OCI-LY3 (cell line): ENCODE measurements around the gene SLC45A2.

ENCODE experiments used
- H2AFZ ChIP-seq: fragments of 200-600, 300-600 bp; shearing (Covaris generic); 2 replicates; pipeline ENCODE4 v1.6.0; 2014; ENCODE audit warnings: antibody characterized with exemption, low read depth, low read length
- H3K27ac ChIP-seq: fragments of 200-600, 300-600 bp; sonication (generic); 2 replicates; pipeline ENCODE4 v1.5.1; 2014; ENCODE audit warnings: mild to moderate bottlenecking, low read length, moderate library complexity, mixed read lengths
- H3K27me3 ChIP-seq: fragments of 200-600, 300-600 bp; sonication (generic); 2 replicates; pipeline ENCODE4 v1.6.1; 2014; ENCODE audit warnings: low read depth, low read length, mixed read lengths
- H3K36me3 ChIP-seq: fragments of 200-600, 300-600 bp; sonication (generic); replicated peaks from 2 replicates; pipeline ENCODE3; 2014; ENCODE audit warnings: low read depth, low read length, mixed read lengths
- H3K4me1 ChIP-seq: fragments of 300-600, 200-600 bp; sonication (generic); 2 replicates; pipeline ENCODE4 v1.6.1; 2014; ENCODE audit warnings: low read length, mixed read lengths
- H3K4me2 ChIP-seq: fragments of 200-600, 300-600 bp; sonication (generic); 2 replicates; pipeline ENCODE4 v1.6.1; 2014; ENCODE audit warnings: low read length, mixed read lengths
- H3K4me3 ChIP-seq: fragments of 300-600, 200-600 bp; sonication (generic); 2 replicates; pipeline ENCODE4 v1.5.1; 2014; ENCODE audit warnings: antibody characterized with exemption, mild to moderate bottlenecking, low read length, moderate library complexity
- H3K79me2 ChIP-seq: fragments of 300-600, 200-600 bp; shearing (Covaris generic); 2 replicates; pipeline ENCODE4 v1.6.1; 2014; ENCODE audit warnings: mild to moderate bottlenecking, low read length, mixed read lengths
- H3K9ac ChIP-seq: fragments of 300-600, 200-600 bp; shearing (Covaris generic); 2 replicates; pipeline ENCODE4 v1.6.0; 2014; ENCODE audit warnings: mild to moderate bottlenecking, low read length, moderate library complexity
- H3K9me3 ChIP-seq: fragments of 200-600, 300-600 bp; shearing (Covaris generic); 2 replicates; pipeline ENCODE4 v1.6.1; 2014; ENCODE audit warnings: low read length, mixed read lengths; ENCODE audit not compliant: insufficient read depth
- H4K20me1 ChIP-seq: fragments of 200-600, 300-600 bp; sonication (generic); 2 replicates; pipeline ENCODE4 v1.6.1; 2016; ENCODE audit warnings: low read length, mixed read lengths; ENCODE audit not compliant: insufficient read depth
- CTCF ChIP-seq: fragments of 200-600, 300-600 bp; sonication (generic); IDR thresholded peaks from 2 replicates; pipeline ENCODE4 v1.5.1; 2014; ENCODE audit warnings: antibody characterized with exemption, low read length, low read depth
- EZH2phosphoT487 ChIP-seq: fragments of 200-600 bp; shearing (Covaris generic); IDR thresholded peaks from 2 replicates; pipeline ENCODE4 v1.6.1; 2018; ENCODE audit warnings: antibody characterized with exemption, mixed run types, low read depth

Gene SLC45A2

GRCh38 chr5:33999978-34000377 is 15.5 kb upstream of the SLC45A2 start:
- Histone ChIP-seq H3K79me2 (no peaks in the 10 kb centered on the region), H3K9ac (no peak overlapping the region), H3K4me3 (no peak overlapping the region), H2AFZ (no peak overlapping the region), H3K27me3 (no peaks in the 10 kb centered on the region), H4K20me1 (no peaks in the 10 kb centered on the region), H3K36me3 (no peaks in the 10 kb centered on the region), H3K9me3 (no peaks in the 10 kb centered on the region), H3K4me1 (no peaks in the 10 kb centered on the region), H3K27ac (no peak overlapping the region), H3K4me2 (no peak overlapping the region)
- TF ChIP-seq EZH2phosphoT487 (no peak), CTCF (no peak)

DNA sequence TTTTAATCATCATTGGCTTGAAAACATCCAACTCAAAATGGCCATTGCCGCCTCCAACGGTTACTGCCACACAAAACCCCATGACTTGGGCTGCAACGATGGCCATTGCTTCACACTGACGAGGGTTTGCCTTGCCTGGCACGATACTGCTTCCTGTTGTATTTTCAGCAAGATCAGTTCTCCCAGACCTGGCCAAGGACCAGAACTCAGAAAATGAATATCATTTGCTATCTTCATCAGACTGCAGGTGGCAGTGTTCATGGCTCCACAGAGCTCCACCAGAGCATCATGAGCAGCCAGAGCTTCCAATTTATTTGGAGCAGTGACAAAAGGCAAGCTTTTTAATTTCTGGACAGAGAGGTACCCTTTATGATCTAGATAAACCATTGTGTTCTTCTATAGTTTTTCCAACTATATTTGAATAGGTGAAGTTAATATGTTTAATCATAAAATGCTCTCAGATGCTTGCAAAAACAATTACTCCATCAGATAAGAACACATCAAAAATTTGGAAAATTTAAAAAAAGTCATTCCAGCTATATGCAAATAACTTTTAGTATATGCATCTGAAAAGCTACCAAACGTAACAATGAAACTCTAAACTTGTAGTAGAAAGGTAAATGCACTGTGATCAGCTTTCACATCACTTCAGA is 13.0 kb upstream of the SLC45A2 start:
- Histone ChIP-seq H3K36me3 (no peaks in the 10 kb centered on the region), H3K4me1 (no peaks in the 10 kb centered on the region), H3K79me2 (no peaks in the 10 kb centered on the region), H3K9me3 (no peaks in the 10 kb centered on the region), H3K4me3 (no peak overlapping the region), H4K20me1 (no peaks in the 10 kb centered on the region), H3K27ac (no peak overlapping the region), H3K9ac (no peak overlapping the region), H3K27me3 (no peaks in the 10 kb centered on the region), H2AFZ (no peak overlapping the region), H3K4me2 (no peak overlapping the region)
- TF ChIP-seq EZH2phosphoT487 (no peak), CTCF (peak; percentile 55)

- TF ChIP-seq CTCF: no peak
- TF ChIP-seq EZH2phosphoT487: no peak
- H3K27ac ChIP-seq: no peak overlapping the region
- H3K9me3 ChIP-seq: no peaks in the 10 kb centered on the region
- H4K20me1 ChIP-seq: no peaks in the 10 kb centered on the region
- no peak overlapping the region for H3K4me2 ChIP-seq
- no peaks in the 10 kb centered on the region for H3K36me3 ChIP-seq
- no peaks in the 10 kb centered on the region for H3K27me3 ChIP-seq
- H2AFZ ChIP-seq: no peak overlapping the region
- H3K9ac ChIP-seq: no peak overlapping the region
- no peaks in the 10 kb centered on the region for H3K4me1 ChIP-seq
- no peak overlapping the region for H3K4me3 ChIP-seq
- no peaks in the 10 kb centered on the region for H3K79me2 ChIP-seq
These were observed 11.4 kb upstream of the SLC45A2 start for GRCh38 chr5:33995865-33996264.

GRCh38 chr5:33994845-33995244 is 10.4 kb upstream of the SLC45A2 start:
- H3K27me3 ChIP-seq: no peaks in the 10 kb centered on the region
- H2AFZ ChIP-seq: no peak overlapping the region
- H3K79me2 ChIP-seq: no peaks in the 10 kb centered on the region
- no peaks in the 10 kb centered on the region for H3K9me3 ChIP-seq
- H3K9ac ChIP-seq: no peak overlapping the region
- no peaks in the 10 kb centered on the region for H3K4me1 ChIP-seq
- TF ChIP-seq CTCF (no peak), EZH2phosphoT487 (no peak)
- H3K36me3 ChIP-seq: no peaks in the 10 kb centered on the region
- no peak overlapping the region for H3K4me3 ChIP-seq
- H3K4me2 ChIP-seq: no peak overlapping the region
- no peaks in the 10 kb centered on the region for H4K20me1 ChIP-seq
- no peak overlapping the region for H3K27ac ChIP-seq
